ENCODE measurements around the gene KIRREL3. TPM values are rescaled to one million over a fixed set of nuclear protein-coding genes. Genes with fewer than 3 reads are reported as not detected.

KIRREL3 gene
- total and polyA plus RNA-seq, 7 experiments from 2014 or later: not detected

DNA sequence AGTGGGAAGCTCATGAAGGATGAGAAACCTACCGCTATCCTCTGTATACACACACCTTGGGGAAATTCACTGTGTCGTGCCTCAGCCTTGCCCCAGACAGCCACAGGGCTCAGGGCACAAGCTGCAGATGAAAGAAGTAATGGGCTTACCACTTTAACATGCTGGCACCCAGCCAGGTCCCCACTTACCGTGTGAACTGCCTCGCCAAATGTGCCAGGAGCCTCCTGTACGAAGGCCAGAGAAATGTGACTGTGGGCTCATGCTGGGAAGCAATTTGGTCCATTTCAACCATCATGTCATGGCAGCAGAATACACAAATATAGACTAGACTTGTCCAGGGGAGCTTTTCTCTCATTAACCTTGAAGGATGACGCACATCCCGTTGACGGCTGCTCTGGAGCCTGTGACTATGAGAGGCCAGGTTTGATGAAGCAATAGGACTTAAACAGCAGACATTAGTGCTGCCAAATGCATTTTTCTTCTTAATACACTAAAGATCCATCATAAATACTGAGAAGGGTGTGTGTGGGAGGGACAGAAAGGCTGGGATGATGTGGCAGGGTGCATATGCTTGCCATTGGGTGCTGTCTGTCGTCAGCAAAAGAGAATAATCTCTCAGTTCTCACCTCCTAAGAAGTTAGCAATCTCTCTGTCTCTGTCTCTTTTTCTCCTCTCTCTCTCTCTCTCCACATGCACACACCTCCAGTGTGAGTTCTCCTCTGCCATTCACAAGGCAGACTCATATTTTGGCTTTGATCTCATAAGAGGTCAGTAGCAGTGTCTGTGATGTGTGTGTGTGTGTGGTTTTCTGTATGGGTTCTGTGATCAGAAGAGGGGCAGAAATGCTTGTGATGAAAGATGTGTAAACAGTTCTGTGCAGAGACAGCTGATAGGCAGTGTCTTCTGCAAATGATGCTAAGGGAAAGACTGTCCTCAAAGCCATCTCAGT is 142.4 kb downstream of the KIRREL3 start:
- no peaks in the 10 kb centered on the region for H3K27me3 ChIP-seq (ENCODE audit: control insufficient read depth in 2 of 2, insufficient read depth in 2 of 2, low read length in 2 of 2)
- H3K4me1 ChIP-seq (ENCODE audit: control insufficient read depth in 2 of 2, insufficient read depth in 2 of 2, low read length in 2 of 2): no peaks in the 10 kb centered on the region
- Mint-ChIP-seq H3K9me3 (peaks cover 0 to 2% (median 0%) of the 10 kb centered on the region in 11 donors), H3K27me3 (peaks cover 0 to 15% (median 6%) of the 10 kb centered on the region in 5 donors), H3K4me1 (peaks cover 0 to 5% (median 0%) of the 10 kb centered on the region in 7 donors), H3K27ac (no peak overlapping the region), H3K36me3 (no peaks in the 10 kb centered on the region), H3K4me3 (no peak overlapping the region)
- H3K4me3 ChIP-seq (ENCODE audit: low read length): no peak overlapping the region
- H3K9me3 ChIP-seq (ENCODE audit: control insufficient read depth in 2 of 3, low read length in 3 of 3): no peaks in the 10 kb centered on the region
- no peak overlapping the region for H3K27ac ChIP-seq (ENCODE audit: low read depth, low read length)
- ChIA-PET POLR2A (no interaction called here), CTCF (no interaction called here)
- ATAC-seq: no peak
- intact Hi-C loops (cut with micrococcal nuclease): no loop called here
- no peak for DNase-seq
- H3K36me3 ChIP-seq (ENCODE audit: control insufficient read depth in 2 of 3, insufficient read depth in 3 of 3, low read length in 3 of 3): no peaks in the 10 kb centered on the region

DNA sequence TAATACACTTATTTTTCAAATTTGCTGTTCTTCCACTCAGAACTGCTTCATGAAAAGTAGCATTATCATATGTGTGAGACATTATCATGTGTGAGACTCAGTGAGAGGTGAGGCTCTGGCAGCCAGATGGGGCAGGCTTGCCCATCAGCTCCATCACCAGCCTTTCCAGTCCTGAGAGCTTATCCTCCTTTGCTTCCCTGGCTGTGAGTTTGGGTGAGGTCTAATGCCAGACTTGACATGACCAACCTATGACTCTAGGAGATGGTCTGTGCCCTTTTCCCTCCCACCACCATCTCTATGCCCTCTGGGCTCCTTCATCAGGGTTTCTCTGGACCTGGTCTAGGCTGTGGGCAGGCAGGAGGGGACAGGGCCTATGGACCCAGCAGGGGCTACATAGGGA is 145.0 kb downstream of the KIRREL3 start:
- Mint-ChIP-seq H3K9me3 (peaks cover 0 to 2% (median 0%) of the 10 kb centered on the region in 11 donors), H3K4me1 (peaks cover 0 to 5% (median 0%) of the 10 kb centered on the region in 7 donors), H3K27ac (no peak overlapping the region), H3K27me3 (peaks cover 0 to 7% (median 0%) of the 10 kb centered on the region in 5 donors), H3K36me3 (no peaks in the 10 kb centered on the region), H3K4me3 (no peak overlapping the region)
- intact Hi-C loops (cut with micrococcal nuclease): no loop called here
- H3K27me3 ChIP-seq (ENCODE audit: control insufficient read depth in 2 of 2, insufficient read depth in 2 of 2, low read length in 2 of 2): no peaks in the 10 kb centered on the region
- H3K4me1 ChIP-seq (ENCODE audit: control insufficient read depth in 2 of 2, insufficient read depth in 2 of 2, low read length in 2 of 2): no peaks in the 10 kb centered on the region
- no peaks in the 10 kb centered on the region for H3K9me3 ChIP-seq (ENCODE audit: control insufficient read depth in 2 of 3, low read length in 3 of 3)
- no peak for DNase-seq
- no peak for ATAC-seq
- POLR2A ChIA-PET: no interaction called here
- H3K36me3 ChIP-seq (ENCODE audit: control insufficient read depth in 2 of 3, insufficient read depth in 3 of 3, low read length in 3 of 3): no peaks in the 10 kb centered on the region
- H3K27ac ChIP-seq (ENCODE audit: low read depth, low read length): no peak overlapping the region
- H3K4me3 ChIP-seq (ENCODE audit: low read length): no peak overlapping the region
- CTCF ChIA-PET: no interaction called here

DNA sequence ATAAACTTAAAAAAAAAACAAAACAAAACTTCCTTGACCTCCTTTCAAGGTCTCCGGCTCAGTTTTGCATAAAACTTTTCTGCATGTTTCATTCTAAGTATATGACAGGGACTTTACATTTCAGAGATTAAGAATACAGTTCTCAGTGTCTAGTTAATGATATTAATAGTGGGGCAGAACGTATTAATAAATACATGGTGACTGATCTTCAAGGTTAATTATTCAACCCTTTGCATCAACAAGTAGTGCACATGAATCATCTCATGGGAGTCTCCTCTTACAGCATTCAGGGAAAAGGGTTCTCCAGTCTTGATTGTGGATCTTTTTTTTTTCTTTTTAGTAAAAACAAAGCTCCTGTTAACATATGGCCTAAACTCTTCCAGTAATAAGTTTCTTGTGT is 146.8 kb downstream of the KIRREL3 start:
- Mint-ChIP-seq H3K4me1 (no peaks in the 10 kb centered on the region), H3K27ac (no peak overlapping the region), H3K4me3 (no peak overlapping the region), H3K36me3 (no peaks in the 10 kb centered on the region), H3K27me3 (peaks cover 0 to 6% (median 0%) of the 10 kb centered on the region in 5 donors), H3K9me3 (peaks cover 0 to 2% (median 0%) of the 10 kb centered on the region in 11 donors)
- intact Hi-C loops (cut with micrococcal nuclease): no loop called here
- DNase-seq (no peak), ATAC-seq (no peak)
- Histone ChIP-seq H3K4me3 (ENCODE audit: low read length) (no peak overlapping the region), H3K27ac (ENCODE audit: low read depth, low read length) (no peak overlapping the region), H3K4me1 (ENCODE audit: control insufficient read depth in 2 of 2, insufficient read depth in 2 of 2, low read length in 2 of 2) (no peaks in the 10 kb centered on the region), H3K9me3 (ENCODE audit: control insufficient read depth in 2 of 3, low read length in 3 of 3) (no peaks in the 10 kb centered on the region), H3K36me3 (ENCODE audit: control insufficient read depth in 2 of 3, insufficient read depth in 3 of 3, low read length in 3 of 3) (no peaks in the 10 kb centered on the region), H3K27me3 (ENCODE audit: control insufficient read depth in 2 of 2, insufficient read depth in 2 of 2, low read length in 2 of 2) (no peaks in the 10 kb centered on the region)
- ChIA-PET CTCF (no interaction called here), POLR2A (no interaction called here)

DNA sequence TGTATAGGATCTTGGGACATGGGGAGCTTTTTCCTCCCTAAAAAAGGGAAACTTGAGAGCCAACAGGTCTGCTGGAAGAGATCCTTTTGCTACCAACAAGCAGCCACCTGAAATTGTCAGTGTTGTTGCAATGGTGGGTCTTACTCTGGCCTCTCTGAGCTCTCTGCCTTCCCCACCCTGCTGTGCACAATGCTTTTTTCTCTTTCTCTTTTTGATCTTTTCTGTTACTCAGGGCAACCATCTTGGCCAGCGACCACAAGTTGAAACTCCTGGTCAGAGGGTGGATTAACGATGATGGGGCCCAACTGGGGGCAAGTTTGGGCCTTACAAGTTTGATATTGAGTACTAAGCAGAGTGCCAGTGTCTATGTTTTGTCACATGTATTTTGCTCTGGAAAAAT is 155.8 kb downstream of the KIRREL3 start:
- Mint-ChIP-seq H3K27me3 (peaks cover 0 to 10% (median 7%) of the 10 kb centered on the region in 5 donors), H3K9me3 (peaks cover 0 to 4% (median 0%) of the 10 kb centered on the region in 11 donors), H3K4me1 (no peaks in the 10 kb centered on the region), H3K36me3 (no peaks in the 10 kb centered on the region), H3K27ac (no peak overlapping the region), H3K4me3 (no peak overlapping the region)
- no peak for DNase-seq
- no peak overlapping the region for H3K27ac ChIP-seq (ENCODE audit: low read depth, low read length)
- H3K36me3 ChIP-seq (ENCODE audit: control insufficient read depth in 2 of 3, insufficient read depth in 3 of 3, low read length in 3 of 3): no peaks in the 10 kb centered on the region
- no peaks in the 10 kb centered on the region for H3K27me3 ChIP-seq (ENCODE audit: control insufficient read depth in 2 of 2, insufficient read depth in 2 of 2, low read length in 2 of 2)
- intact Hi-C loops (cut with micrococcal nuclease): no loop called here
- ATAC-seq: no peak
- ChIA-PET POLR2A (no interaction called here), CTCF (no interaction called here)
- no peaks in the 10 kb centered on the region for H3K9me3 ChIP-seq (ENCODE audit: control insufficient read depth in 2 of 3, low read length in 3 of 3)
- no peaks in the 10 kb centered on the region for H3K4me1 ChIP-seq (ENCODE audit: control insufficient read depth in 2 of 2, insufficient read depth in 2 of 2, low read length in 2 of 2)
- H3K4me3 ChIP-seq (ENCODE audit: low read length): no peak overlapping the region

DNA sequence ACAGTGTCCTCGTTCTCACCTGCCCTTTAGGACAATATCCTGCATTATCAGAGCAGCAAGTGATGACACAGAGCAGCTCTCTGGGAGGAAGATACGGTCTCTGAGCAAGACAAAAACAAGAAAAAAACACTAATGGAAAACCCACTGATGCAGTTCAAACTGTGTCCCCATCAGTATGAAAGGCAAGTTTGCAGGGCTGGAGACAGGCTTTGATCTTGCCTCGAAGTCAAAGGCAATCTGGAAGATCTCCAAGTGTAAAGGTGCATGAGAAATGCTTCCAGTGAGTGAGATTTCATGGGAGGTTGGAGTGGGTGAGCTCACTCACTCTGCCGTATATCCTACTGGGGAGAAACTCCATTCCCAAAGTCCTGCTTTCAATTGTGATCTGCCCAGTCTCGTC is 157.5 kb downstream of the KIRREL3 start:
- ChIA-PET POLR2A (no interaction called here), CTCF (no interaction called here)
- intact Hi-C loops (cut with micrococcal nuclease): no loop called here
- H3K27ac Mint-ChIP-seq: no peak overlapping the region
- DNase-seq (no peak), ATAC-seq (no peak)
- no peaks in the 10 kb centered on the region for H3K36me3 Mint-ChIP-seq
- H3K27me3 ChIP-seq (ENCODE audit: control insufficient read depth in 2 of 2, insufficient read depth in 2 of 2, low read length in 2 of 2): no peaks in the 10 kb centered on the region
- peaks cover 0 to 21% (median 7%) of the 10 kb centered on the region in 5 donors for H3K27me3 Mint-ChIP-seq
- no peak overlapping the region for H3K27ac ChIP-seq (ENCODE audit: low read depth, low read length)
- H3K4me3 Mint-ChIP-seq: no peak overlapping the region
- no peaks in the 10 kb centered on the region for H3K4me1 ChIP-seq (ENCODE audit: control insufficient read depth in 2 of 2, insufficient read depth in 2 of 2, low read length in 2 of 2)
- peaks cover 0 to 4% (median 0%) of the 10 kb centered on the region in 11 donors for H3K9me3 Mint-ChIP-seq
- H3K4me1 Mint-ChIP-seq: no peaks in the 10 kb centered on the region
- H3K36me3 ChIP-seq (ENCODE audit: control insufficient read depth in 2 of 3, insufficient read depth in 3 of 3, low read length in 3 of 3): no peaks in the 10 kb centered on the region
- no peaks in the 10 kb centered on the region for H3K9me3 ChIP-seq (ENCODE audit: control insufficient read depth in 2 of 3, low read length in 3 of 3)
- H3K4me3 ChIP-seq (ENCODE audit: low read length): no peak overlapping the region

DNA sequence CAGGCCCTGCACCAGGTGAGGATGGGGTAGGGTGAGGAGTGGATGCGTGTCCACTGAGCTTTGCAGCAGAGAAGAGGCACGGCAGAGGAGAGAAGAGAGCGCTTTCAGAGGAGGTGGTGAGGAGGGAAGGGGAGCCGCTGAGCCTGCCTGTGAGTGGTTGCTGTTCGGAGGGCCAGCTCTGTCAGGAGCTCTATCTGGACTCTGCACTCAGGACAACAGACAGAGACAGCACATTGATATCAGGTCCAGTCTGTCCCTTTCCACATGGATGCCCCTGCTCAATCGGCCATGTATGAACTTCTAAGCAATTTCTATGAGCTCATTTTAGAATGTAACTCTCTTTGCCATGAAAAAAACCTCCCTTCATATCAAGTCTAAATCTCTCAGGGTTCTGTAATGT is 158.6 kb downstream of the KIRREL3 start:
- H3K4me3 ChIP-seq (ENCODE audit: low read length): no peak overlapping the region
- H3K9me3 ChIP-seq (ENCODE audit: control insufficient read depth in 2 of 3, low read length in 3 of 3): no peaks in the 10 kb centered on the region
- Mint-ChIP-seq H3K36me3 (no peaks in the 10 kb centered on the region), H3K4me1 (no peaks in the 10 kb centered on the region), H3K27me3 (peaks cover 0 to 21% (median 7%) of the 10 kb centered on the region in 5 donors), H3K27ac (no peak overlapping the region), H3K4me3 (no peak overlapping the region), H3K9me3 (peaks cover 0 to 4% (median 0%) of the 10 kb centered on the region in 11 donors)
- no peak overlapping the region for H3K27ac ChIP-seq (ENCODE audit: low read depth, low read length)
- no peaks in the 10 kb centered on the region for H3K36me3 ChIP-seq (ENCODE audit: control insufficient read depth in 2 of 3, insufficient read depth in 3 of 3, low read length in 3 of 3)
- no peaks in the 10 kb centered on the region for H3K27me3 ChIP-seq (ENCODE audit: control insufficient read depth in 2 of 2, insufficient read depth in 2 of 2, low read length in 2 of 2)
- intact Hi-C loops (cut with micrococcal nuclease): no loop called here
- ATAC-seq: no peak
- no peak for DNase-seq
- CTCF ChIA-PET: no interaction called here
- H3K4me1 ChIP-seq (ENCODE audit: control insufficient read depth in 2 of 2, insufficient read depth in 2 of 2, low read length in 2 of 2): no peaks in the 10 kb centered on the region
- POLR2A ChIA-PET: no interaction called here

DNA sequence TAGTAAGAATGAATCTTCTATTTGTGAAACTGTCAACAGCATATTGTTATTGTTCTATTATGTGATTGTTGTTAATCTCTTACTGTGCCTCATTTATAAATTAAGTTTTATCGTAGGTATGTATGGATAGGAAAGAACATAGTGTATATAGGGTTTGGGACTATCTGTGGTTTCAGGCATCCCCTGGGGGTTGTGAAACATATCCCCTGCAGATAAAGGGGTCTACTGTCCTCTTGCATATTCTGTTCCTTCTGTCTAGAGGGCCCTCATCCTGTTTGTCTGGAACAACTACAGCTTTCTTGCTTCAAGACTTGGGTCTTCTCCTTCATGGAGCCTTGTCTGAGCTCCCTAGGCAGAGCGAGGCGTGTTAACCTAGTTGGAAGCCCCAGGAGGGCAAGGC is 159.6 kb downstream of the KIRREL3 start:
- Mint-ChIP-seq H3K9me3 (peaks cover 0 to 4% (median 0%) of the 10 kb centered on the region in 11 donors), H3K27me3 (peaks cover 0 to 21% (median 7%) of the 10 kb centered on the region in 5 donors), H3K27ac (no peak overlapping the region), H3K4me1 (no peaks in the 10 kb centered on the region), H3K36me3 (no peaks in the 10 kb centered on the region), H3K4me3 (no peak overlapping the region)
- Histone ChIP-seq H3K4me3 (ENCODE audit: low read length) (no peak overlapping the region), H3K9me3 (ENCODE audit: control insufficient read depth in 2 of 3, low read length in 3 of 3) (no peaks in the 10 kb centered on the region), H3K27me3 (ENCODE audit: control insufficient read depth in 2 of 2, insufficient read depth in 2 of 2, low read length in 2 of 2) (no peaks in the 10 kb centered on the region), H3K4me1 (ENCODE audit: control insufficient read depth in 2 of 2, insufficient read depth in 2 of 2, low read length in 2 of 2) (no peaks in the 10 kb centered on the region), H3K36me3 (ENCODE audit: control insufficient read depth in 2 of 3, insufficient read depth in 3 of 3, low read length in 3 of 3) (no peaks in the 10 kb centered on the region), H3K27ac (ENCODE audit: low read depth, low read length) (no peak overlapping the region)
- no peak for DNase-seq
- intact Hi-C loops (cut with micrococcal nuclease): no loop called here
- no peak for ATAC-seq
- ChIA-PET CTCF (no interaction called here), POLR2A (no interaction called here)
